Retina (tissue), 1 donor: Measurements from ENCODE around the gene RPL32.
"Not testable (repeated sequence)": the region's sequence is repeated elsewhere in the genome, so short reads cannot be mapped to it uniquely, and the experiment has no call there.

Experiments used
- DNase-seq: peaks from one replicate; pipeline ENCODE4 v3.0.0-alpha.2; 2016

The RPL32 gene

DNA sequence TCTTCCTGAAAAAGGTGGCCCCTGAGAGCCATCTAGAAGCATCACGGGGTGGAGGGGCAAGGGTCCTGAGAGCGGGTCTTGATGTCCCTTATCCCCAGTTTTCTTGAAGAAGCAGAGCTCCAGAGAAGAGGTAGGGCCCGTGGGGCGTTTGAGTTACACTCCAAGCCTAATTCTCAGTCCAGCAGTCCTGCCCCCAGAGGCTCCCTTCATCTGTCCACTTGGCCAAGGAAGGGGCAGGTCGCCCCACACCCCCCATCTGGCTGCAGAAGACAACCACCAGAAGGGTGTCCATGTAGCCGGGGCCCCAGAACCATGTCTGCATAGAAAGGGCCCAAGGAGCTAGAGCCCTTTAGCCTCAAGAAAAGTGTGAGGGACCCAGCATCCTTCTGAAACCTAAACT lies 25.5 kb upstream of the RPL32 start:
- no peak for DNase-seq

DNA sequence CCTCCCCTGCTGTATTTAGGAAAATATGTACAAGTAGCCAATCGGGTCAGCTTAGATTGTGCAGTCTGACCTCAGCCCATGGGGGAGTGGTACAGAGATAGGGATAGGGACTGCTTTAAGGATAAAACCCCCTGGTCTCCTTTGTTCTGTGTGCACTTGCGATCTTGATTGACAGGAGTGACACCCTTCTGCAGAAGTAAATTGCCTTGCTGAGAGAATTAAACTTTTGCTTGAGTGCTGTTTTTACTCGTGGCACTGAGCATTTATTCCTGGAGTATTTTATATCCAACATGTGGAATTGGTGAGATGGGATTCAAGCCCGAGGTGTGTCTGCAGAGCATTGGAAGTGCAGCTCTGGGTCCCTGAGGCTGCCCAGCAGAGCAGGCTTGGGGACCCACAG lies 23.9 kb upstream of the RPL32 start:
- DNase-seq: no peak

GRCh38 chr3:12862387-12862786 lies 21.0 kb upstream of the RPL32 start:
- no peak for DNase-seq

GRCh38 chr3:12861611-12862010 lies 20.2 kb upstream of the RPL32 start:
- DNase-seq: no peak

DNA sequence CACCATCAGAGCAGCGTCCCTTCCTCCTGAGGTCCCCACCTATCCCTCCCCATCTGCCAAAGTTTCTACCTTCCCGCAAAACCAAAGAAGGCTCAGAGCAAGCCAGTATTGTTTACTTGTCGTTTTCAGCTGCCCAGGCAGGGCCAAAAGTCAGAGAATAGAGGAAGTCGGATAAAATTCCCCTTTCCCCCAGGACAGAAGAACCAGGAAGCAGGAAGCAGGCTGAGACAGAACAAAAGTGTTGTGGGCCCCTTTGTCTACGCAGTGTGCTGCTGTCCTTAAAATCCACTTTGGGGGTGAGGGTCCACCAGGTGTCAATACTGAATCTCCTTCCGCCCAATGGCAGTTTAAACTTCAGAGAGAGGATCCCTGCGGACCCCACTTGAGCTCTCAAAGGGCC lies 18.5 kb upstream of the RPL32 start:
- no peak for DNase-seq

GRCh38 chr3:12856626-12857025 lies 15.3 kb upstream of the RPL32 start:
- DNase-seq: no peak

DNA sequence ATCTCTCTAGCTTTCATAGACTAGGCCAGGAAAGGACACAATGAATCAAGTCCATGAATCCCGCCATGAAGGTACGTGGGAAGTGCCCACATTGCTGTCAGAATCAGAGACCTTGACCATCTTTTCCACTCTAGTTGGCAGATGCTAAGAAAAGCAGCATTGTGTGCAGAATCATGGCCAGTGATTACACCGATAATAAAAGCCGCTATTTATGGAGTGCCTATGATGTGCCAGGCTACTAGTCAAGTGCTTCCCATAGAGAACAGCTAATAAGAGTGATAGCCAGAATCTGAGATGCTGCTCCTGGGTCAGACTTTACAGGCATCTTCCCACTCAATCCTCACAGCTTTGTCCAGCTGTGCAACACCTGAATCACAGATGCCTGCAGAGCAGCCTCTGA lies 13.2 kb upstream of the RPL32 start:
- no peak for DNase-seq

- DNase-seq: not testable (repeated sequence)
These were observed 12.5 kb upstream of the RPL32 start for GRCh38 chr3:12853847-12854246.

DNA sequence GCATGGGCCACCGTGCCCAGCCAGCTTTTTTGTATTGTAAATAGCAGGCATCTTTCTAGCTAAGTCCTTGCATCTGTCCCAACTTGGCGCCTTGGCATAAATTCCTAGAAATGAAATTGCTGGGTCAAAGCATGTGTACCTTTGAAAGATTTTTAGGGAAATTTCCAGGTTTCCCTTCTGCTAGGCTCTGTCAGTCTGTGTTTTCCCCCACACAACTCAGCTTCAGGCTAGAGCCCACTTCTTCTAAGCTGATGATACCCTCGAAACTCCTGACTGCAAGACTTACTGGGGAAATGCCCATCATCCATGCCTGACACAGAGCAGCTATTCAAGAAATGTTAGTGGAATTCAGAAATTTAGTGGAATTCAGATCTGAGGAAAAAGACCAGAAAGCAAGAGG lies 10.8 kb upstream of the RPL32 start:
- no peak for DNase-seq

DNA sequence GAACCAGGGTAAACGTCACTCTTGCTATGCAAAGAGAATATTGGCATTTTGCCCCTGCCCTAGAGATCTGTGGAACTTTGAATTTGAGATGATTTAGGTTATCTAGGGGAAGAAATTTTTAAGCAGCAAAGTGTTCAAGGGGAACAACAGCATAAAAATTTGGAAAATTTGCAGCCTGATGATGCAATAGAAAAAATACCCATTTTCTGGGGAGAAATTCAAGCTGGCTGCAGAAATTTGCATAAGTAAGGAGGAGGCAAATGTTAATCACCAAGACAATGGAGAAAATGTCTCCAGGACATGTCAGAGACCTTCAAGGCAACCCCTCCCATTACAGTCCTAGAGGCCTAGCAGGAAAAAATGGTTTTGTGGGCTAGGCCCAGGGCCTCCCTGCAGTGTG lies 4.4 kb upstream of the RPL32 start:
- DNase-seq: no peak

- DNase-seq: no peak
These were observed 1.1 kb upstream of the RPL32 start for GRCh38 chr3:12842469-12842868.

- no peak for DNase-seq
These were observed 584 bp upstream of the RPL32 start for GRCh38 chr3:12841970-12842328.

DNA sequence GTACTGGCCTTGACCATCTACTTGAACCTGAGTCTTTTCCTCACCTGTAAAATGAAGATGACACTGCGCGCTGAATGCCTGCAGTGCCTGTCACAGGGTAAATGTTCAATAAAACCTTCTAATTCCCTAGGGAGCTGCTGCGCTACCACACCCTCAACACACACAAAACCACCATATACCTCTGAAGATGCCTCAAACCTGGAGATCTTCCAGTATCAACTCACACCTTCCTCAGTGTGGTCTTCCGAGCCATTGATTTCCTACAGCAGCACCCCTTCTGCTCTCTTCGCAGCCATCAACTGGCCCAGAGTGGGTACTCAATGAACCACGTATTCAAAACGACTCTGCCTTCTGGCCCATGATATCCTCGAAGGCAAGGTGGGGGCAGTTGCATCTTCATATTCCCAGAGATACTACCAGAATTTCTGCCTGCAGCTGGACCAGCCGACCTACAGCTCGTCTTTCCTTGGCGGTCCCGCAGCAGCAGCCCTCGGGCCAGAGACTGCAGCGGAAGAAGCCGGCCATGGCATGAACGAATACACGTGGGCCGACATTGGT lies 695 bp downstream of the RPL32 start:
- DNase-seq: no peak

GRCh38 chr3:12840148-12840547 lies 1.2 kb downstream of the RPL32 start:
- DNase-seq: not testable (repeated sequence)

DNA sequence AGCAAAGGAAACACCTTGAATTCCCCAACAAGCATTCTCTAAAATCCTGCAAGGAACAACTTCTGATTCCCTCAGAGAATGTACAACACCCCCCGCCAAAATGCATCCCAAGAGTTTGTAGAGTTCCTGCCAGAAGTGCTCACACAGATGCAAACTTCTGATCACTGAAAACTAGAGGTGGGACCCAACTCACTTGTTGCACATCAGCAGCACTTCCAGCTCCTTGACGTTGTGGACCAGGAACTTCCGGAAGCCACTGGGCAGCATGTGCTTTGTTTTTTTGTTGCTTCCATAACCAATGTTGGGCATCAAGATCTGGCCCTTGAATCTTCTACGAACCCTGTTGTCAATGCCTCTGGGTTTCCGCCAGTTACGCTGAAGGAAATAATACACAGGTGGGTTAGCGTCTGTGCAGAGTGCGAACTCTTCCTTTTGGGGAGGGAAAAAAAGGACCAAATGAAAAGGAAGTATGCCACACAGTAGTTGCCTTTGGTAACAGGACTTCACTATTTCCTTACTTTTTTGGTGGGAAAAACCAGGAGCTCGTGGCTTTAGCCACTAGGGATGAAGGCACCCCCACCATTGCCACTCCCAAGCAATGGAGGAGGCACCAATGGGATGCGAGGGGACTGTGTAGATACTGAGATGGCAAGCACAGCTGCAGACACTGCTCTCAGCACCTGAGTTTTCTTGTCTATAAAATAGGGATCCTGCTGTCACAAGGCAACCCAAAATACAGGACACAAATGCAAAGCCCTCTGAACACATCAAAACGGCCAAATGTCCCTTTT lies 2.0 kb downstream of the RPL32 start:
- no peak for DNase-seq

- no peak for DNase-seq
These were observed 3.0 kb downstream of the RPL32 start for GRCh38 chr3:12838179-12838965.

DNA sequence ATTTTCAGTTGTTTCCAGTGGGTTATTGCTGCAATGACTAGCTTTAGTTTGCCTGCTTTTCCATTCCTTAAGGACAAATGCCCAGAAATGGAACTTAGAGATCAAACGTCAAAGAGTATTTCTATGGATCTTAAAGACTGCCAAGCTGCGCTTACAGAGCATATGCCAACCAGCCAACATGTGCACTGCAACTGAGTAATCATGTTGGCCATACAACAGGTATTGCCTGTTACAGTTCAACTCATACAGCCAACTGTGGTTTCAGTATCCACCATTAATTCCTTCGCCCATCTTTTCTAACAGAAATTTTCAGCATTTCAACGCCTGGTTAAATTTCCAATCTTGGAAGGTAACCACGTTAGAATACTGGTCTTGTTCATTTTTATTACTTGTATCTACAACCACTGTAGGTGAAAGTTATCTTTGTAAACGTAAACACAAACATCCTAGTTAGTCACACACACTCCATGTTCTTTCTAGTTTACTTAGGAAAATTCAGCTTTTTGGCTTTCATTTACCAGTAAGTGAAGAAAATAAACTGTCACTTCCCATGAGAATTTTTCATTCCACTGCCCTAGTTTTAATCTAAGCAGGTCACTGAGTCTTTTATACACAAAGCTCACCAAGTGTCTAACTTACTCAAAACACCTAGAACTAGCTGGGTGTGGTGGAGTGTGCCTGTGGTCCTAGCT lies 3.9 kb downstream of the RPL32 start:
- no peak for DNase-seq

GRCh38 chr3:12835052-12835665 lies 6.2 kb downstream of the RPL32 start:
- no peak for DNase-seq

GRCh38 chr3:12833222-12834161 lies 7.9 kb downstream of the RPL32 start:
- no peak for DNase-seq

GRCh38 chr3:12832350-12833221 lies 8.8 kb downstream of the RPL32 start:
- DNase-seq: no peak
